Osteoblast (primary cell): Measurements from ENCODE around the gene ERBB4. TPM values are rescaled to one million over a fixed set of nuclear protein-coding genes. Genes with fewer than 3 reads are reported as not detected.

Source experiments
- DNase-seq: peaks from one replicate; pipeline ENCODE4 v3.0.0; 2011; ENCODE audit warnings: low spot score, mixed read lengths; ENCODE audit not compliant: insufficient read length; ENCODE audit errors: missing footprints
- H2AFZ ChIP-seq: 2 replicates; pipeline ENCODE4 v1.6.0; 2011; ENCODE audit warnings: mild to moderate bottlenecking, low read length
- H3K27ac ChIP-seq: 2 replicates; pipeline ENCODE4 v1.5.1; 2011; ENCODE audit warnings: mild to moderate bottlenecking, low read depth, low read length, moderate library complexity
- H3K27me3 ChIP-seq: 2 replicates; pipeline ENCODE4 v1.6.0; 2012; ENCODE audit warnings: mild to moderate bottlenecking, control low read depth, inconsistent platforms, low read length, moderate library complexity; ENCODE audit not compliant: insufficient read depth
- H3K36me3 ChIP-seq: 2 replicates; pipeline ENCODE4 v1.5.1; 2011; ENCODE audit warnings: mild to moderate bottlenecking, low read length, control low read depth, moderate library complexity; ENCODE audit not compliant: insufficient read depth
- H3K4me1 ChIP-seq: 2 replicates; pipeline ENCODE4 v1.5.1; 2011; ENCODE audit warnings: mild to moderate bottlenecking, low read length, control low read depth, moderate library complexity; ENCODE audit not compliant: insufficient read depth
- H3K4me2 ChIP-seq: 2 replicates; pipeline ENCODE4 v1.6.0; 2011; ENCODE audit warnings: mild to moderate bottlenecking, low read length; ENCODE audit not compliant: insufficient read depth
- H3K4me3 ChIP-seq: fragments of 200-600 bp; sonication (generic); 3 replicates; pipeline ENCODE4 v1.5.1; 2012; ENCODE audit warnings: mild to moderate bottlenecking, low read length, inconsistent platforms; ENCODE audit not compliant: insufficient read depth
- H3K79me2 ChIP-seq: 2 replicates; pipeline ENCODE4 v1.6.0; 2012; ENCODE audit warnings: mild to moderate bottlenecking, low read length, control low read depth, inconsistent platforms; ENCODE audit not compliant: insufficient read depth
- H3K9me3 ChIP-seq: 2 replicates; pipeline ENCODE4 v1.5.1; 2011; ENCODE audit warnings: low read depth, low read length, control low read depth
- H4K20me1 ChIP-seq: 2 replicates; pipeline ENCODE4 v1.6.0; 2012; ENCODE audit warnings: mild to moderate bottlenecking, low read length, control low read depth; ENCODE audit not compliant: insufficient read depth
- total RNA-seq: library from RNA; depleted of rRNA; stranded (reverse); fragments of >200 nt; gene quantifications from 2 replicates; pipeline ENCODE4 v1.2.3, GENCODE V29; 2012
- TF ChIP-seq, protein P1 (sequence below): IDR thresholded peaks from 2 replicates; pipeline ENCODE4 v1.5.1; 2011; ENCODE audit warnings: mild to moderate bottlenecking, low read depth, low read length, moderate library complexity; ENCODE audit errors: extremely low read depth

The ERBB4 gene
- total RNA-seq, 1 donor, result under 0.01 TPM

DNA sequence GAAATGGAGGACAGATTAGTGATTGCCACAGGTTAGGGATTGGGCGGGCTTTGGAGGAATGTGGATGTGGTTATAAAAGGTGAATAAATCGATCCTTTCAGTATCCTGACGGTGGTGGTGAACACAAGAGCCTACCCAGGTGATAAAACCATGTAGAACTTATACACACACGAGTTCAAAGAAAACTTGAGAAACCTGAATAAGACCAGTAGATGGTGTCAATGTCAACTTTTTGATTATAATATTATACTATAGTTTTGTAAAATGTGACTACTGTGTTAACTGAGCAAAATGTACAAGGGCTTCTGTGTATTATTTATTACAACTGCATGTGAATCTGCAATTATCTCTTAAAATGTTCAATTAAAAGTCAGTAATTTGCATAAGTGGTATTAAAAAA is 136.3 kb downstream of the ERBB4 start:
- no peaks in the 10 kb centered on the region for H3K9me3 ChIP-seq
- DNase-seq, result no peak
- H3K79me2 ChIP-seq, result no peaks in the 10 kb centered on the region
- no peaks in the 10 kb centered on the region for H3K4me1 ChIP-seq
- no peak overlapping the region for H3K4me3 ChIP-seq
- no peak overlapping the region for H3K4me2 ChIP-seq
- TF ChIP-seq, protein P1, sequence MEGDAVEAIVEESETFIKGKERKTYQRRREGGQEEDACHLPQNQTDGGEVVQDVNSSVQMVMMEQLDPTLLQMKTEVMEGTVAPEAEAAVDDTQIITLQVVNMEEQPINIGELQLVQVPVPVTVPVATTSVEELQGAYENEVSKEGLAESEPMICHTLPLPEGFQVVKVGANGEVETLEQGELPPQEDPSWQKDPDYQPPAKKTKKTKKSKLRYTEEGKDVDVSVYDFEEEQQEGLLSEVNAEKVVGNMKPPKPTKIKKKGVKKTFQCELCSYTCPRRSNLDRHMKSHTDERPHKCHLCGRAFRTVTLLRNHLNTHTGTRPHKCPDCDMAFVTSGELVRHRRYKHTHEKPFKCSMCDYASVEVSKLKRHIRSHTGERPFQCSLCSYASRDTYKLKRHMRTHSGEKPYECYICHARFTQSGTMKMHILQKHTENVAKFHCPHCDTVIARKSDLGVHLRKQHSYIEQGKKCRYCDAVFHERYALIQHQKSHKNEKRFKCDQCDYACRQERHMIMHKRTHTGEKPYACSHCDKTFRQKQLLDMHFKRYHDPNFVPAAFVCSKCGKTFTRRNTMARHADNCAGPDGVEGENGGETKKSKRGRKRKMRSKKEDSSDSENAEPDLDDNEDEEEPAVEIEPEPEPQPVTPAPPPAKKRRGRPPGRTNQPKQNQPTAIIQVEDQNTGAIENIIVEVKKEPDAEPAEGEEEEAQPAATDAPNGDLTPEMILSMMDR, result no peak
- no peaks in the 10 kb centered on the region for H4K20me1 ChIP-seq
- H3K27me3 ChIP-seq, result no peaks in the 10 kb centered on the region
- no peak overlapping the region for H2AFZ ChIP-seq
- no peaks in the 10 kb centered on the region for H3K36me3 ChIP-seq
- no peak overlapping the region for H3K27ac ChIP-seq

DNA sequence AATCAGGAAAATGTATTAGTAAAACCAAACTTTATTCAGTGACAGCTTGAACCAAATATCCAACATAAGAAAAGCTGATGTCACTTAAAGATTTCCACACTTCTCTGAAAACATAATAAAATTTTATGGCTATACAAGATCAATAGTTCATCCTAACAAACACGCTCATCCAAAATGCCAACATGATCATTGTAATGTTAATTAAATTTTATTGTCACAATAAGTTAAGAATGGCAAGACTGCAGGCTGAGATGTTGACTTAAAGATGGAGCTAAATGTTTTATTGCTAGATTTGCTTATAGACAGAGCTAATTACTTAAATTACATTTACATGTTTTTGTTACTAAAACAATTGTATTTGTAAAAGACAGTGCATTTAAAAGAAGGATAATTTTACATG is 140.3 kb downstream of the ERBB4 start:
- no peaks in the 10 kb centered on the region for H3K36me3 ChIP-seq
- no peak overlapping the region for H3K4me2 ChIP-seq
- no peaks in the 10 kb centered on the region for H3K27me3 ChIP-seq
- H2AFZ ChIP-seq, result no peak overlapping the region
- H3K9me3 ChIP-seq, result no peaks in the 10 kb centered on the region
- H3K79me2 ChIP-seq, result no peaks in the 10 kb centered on the region
- H3K4me3 ChIP-seq, result no peak overlapping the region
- H4K20me1 ChIP-seq, result no peaks in the 10 kb centered on the region
- TF ChIP-seq, protein P1, result no peak
- no peaks in the 10 kb centered on the region for H3K4me1 ChIP-seq
- no peak overlapping the region for H3K27ac ChIP-seq
- no peak for DNase-seq

DNA sequence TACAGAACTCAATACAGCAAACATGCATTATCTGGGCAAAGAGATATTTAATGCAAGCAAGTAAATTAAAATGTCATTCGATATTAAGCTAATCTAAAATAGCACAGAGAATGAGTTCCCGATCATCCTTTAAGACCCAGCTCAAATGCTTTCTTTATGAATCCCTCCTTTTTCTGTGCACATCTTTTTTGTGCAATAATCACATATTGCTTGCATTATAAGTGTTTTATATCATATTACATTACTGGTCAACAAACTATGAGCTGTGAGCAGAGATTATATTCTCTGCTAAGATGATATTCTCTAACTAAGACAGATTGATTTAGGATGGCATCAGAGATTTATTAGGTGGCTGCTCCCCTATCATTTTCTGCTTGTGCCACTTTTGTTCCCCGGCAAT is 146.1 kb downstream of the ERBB4 start:
- DNase-seq, result no peak
- Histone ChIP-seq H3K4me1 (peaks cover 4% of the 10 kb centered on the region), H2AFZ (no peak overlapping the region), H3K4me3 (no peak overlapping the region), H3K79me2 (no peaks in the 10 kb centered on the region), H3K36me3 (no peaks in the 10 kb centered on the region), H3K27me3 (no peaks in the 10 kb centered on the region), H4K20me1 (no peaks in the 10 kb centered on the region), H3K27ac (no peak overlapping the region), H3K4me2 (no peak overlapping the region), H3K9me3 (no peaks in the 10 kb centered on the region)
- TF ChIP-seq, protein P1, result no peak

DNA sequence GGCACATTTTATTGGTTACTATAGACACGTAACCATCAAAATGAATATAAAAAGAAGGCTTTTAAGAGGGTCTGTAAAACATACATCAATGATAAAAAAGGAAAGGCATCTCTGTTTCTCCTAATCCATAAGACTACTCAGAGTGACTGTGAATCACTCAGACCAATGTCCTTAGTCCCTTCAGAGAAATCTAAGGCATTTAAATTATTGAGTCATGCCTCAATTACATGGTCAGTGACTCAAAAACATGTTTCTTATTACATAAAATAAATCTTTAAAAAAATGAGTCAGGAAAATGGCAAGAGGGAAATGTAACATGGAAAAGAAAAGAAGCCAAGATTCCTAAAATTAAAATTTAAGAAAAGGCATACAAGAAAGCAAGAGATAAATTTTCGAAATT is 146.6 kb downstream of the ERBB4 start:
- TF ChIP-seq, protein P1, result no peak
- no peak overlapping the region for H3K4me3 ChIP-seq
- H4K20me1 ChIP-seq, result no peaks in the 10 kb centered on the region
- DNase-seq, result no peak
- H3K4me2 ChIP-seq, result no peak overlapping the region
- H3K4me1 ChIP-seq, result peaks cover 4% of the 10 kb centered on the region
- H2AFZ ChIP-seq, result no peak overlapping the region
- no peaks in the 10 kb centered on the region for H3K27me3 ChIP-seq
- no peak overlapping the region for H3K27ac ChIP-seq
- no peaks in the 10 kb centered on the region for H3K36me3 ChIP-seq
- H3K9me3 ChIP-seq, result no peaks in the 10 kb centered on the region
- H3K79me2 ChIP-seq, result no peaks in the 10 kb centered on the region
